ENCODE results near the gene NSUN3.

NSUN3 gene

GRCh38 chr3:94132777-94133176 lies 69.9 kb downstream of the NSUN3 start:
- no peak for DNase-seq

GRCh38 chr3:94136133-94136532 lies 73.3 kb downstream of the NSUN3 start:
- no peak for DNase-seq

GRCh38 chr3:94137377-94137776 lies 74.5 kb downstream of the NSUN3 start:
- no peak for DNase-seq

- DNase-seq: no peak
These were observed 83.6 kb downstream of the NSUN3 start for GRCh38 chr3:94146455-94146854.

- DNase-seq: no peak
These were observed 84.2 kb downstream of the NSUN3 start for GRCh38 chr3:94147012-94147411.

GRCh38 chr3:94150113-94150512 lies 87.3 kb downstream of the NSUN3 start:
- DNase-seq: no peak

GRCh38 chr3:94156626-94157025 lies 93.8 kb downstream of the NSUN3 start:
- no peak for DNase-seq

- no peak for DNase-seq
These were observed 95.7 kb downstream of the NSUN3 start for GRCh38 chr3:94158512-94158911.

- DNase-seq: no peak
These were observed 96.4 kb downstream of the NSUN3 start for GRCh38 chr3:94159062-94159828.

- no peak for DNase-seq
These were observed 99.8 kb downstream of the NSUN3 start for GRCh38 chr3:94162700-94163099.

GRCh38 chr3:94167346-94167745 lies 104.5 kb downstream of the NSUN3 start:
- DNase-seq: no peak

- DNase-seq: no peak
These were observed 104.9 kb downstream of the NSUN3 start for GRCh38 chr3:94167796-94168195.

GRCh38 chr3:94171954-94172353 lies 109.1 kb downstream of the NSUN3 start:
- no peak for DNase-seq

GRCh38 chr3:94172695-94173310 lies 109.9 kb downstream of the NSUN3 start:
- DNase-seq: no peak

- no peak for DNase-seq
These were observed 111.0 kb downstream of the NSUN3 start for GRCh38 chr3:94173673-94174434.

- DNase-seq: no peak
These were observed 112.8 kb downstream of the NSUN3 start for GRCh38 chr3:94175677-94176076.

GRCh38 chr3:94176988-94177745 lies 114.3 kb downstream of the NSUN3 start:
- DNase-seq: no peak

Data from stimulated activated naive CD4-positive, alpha-beta T cell (primary cell).